K562 (cell line): Measurements from ENCODE around the gene CD3D. TPM values are rescaled to one million over a fixed set of nuclear protein-coding genes. Genes with fewer than 3 reads are reported as not detected.

ENCODE experiments used
- ATAC-seq: fragments of 200-7000 bp; cut with Tn5 transposase; 3 replicates; pipeline ENCODE4 v1.9.1; 2020; ENCODE audit warnings: moderate library complexity
- BruUV-seq: library from RNA; stranded (reverse); fragments of 400-500 nt; replicated peaks from 2 replicates; lab custom pipeline; 2021; lab: Mats Ljungman, UMichigan
- CTCF ChIA-PET: fragments of 300-600 bp; formaldehyde crosslinking; extraction: SDS; loops from one replicate; lab custom pipeline; 2021; ENCODE audit warnings: low intra/inter-chr PET ratio; lab: Yijun Ruan, JAX
- POLR2A ChIA-PET: fragments of 300-600, 350-650 bp; sonication (Branson Sonifier 250); formaldehyde crosslinking; extraction: SDS; loops from one replicate; lab custom pipeline; 2021; ENCODE audit warnings: antibody characterized with exemption, inconsistent platforms; lab: Yijun Ruan, JAX
- DNase-seq, 4 experiments: peaks; one replicate each; pipeline versions ENCODE4 v3.0.0 to v3.0.0-alpha.2; 2011 to 2018; ENCODE audit warnings: low spot score in 3 of 4, mixed read lengths in 3 of 4; ENCODE audit errors: extremely low read depth in 1 of 4
- FAIRE-seq: peaks from 2 replicates; lab custom pipeline; 2011; peaks lifted over from hg19 to GRCh38; lab: Jason Lieb, UNC
- H2AFZ ChIP-seq: 2 replicates; pipeline ENCODE4 v1.6.0; 2011; ENCODE audit warnings: low read depth, low read length, control low read depth, inconsistent platforms
- H3K27ac ChIP-seq: fragments of 200-600 bp; 3 replicates; pipeline ENCODE4 v1.8.0; 2011; ENCODE audit warnings: low read depth, mild to moderate bottlenecking, control low read depth, inconsistent platforms, low read length, moderate library complexity, mixed read lengths; ENCODE audit errors: extremely low read depth
- H3K27me3 ChIP-seq, 2 experiments: fragments of 300-600 bp in 1 of 2; 2 replicates in 1 of 2; 3 replicates in 1 of 2; pipeline versions ENCODE4 v1.6.0 to v1.8.0; 2011; ENCODE audit warnings: inconsistent platforms in 2 of 2, low read length in 2 of 2, mild to moderate bottlenecking in 1 of 2, mixed read lengths in 1 of 2, moderate library complexity in 1 of 2; ENCODE audit not compliant: control insufficient read depth in 2 of 2, insufficient read depth in 2 of 2
- H3K36me3 ChIP-seq: fragments of 300-600 bp; 3 replicates; pipeline ENCODE4 v1.8.0; 2011; ENCODE audit warnings: mild to moderate bottlenecking, low read length, inconsistent platforms; ENCODE audit not compliant: control insufficient read depth, insufficient read depth
- H3K4me1 ChIP-seq, 2 experiments: fragments of 200-600 bp in 1 of 2; replicated peaks in 1 of 2; 2 replicates in 1 of 2; 3 replicates in 1 of 2; pipeline versions ENCODE4 v1.5.1 to v1.8.0; 2011; ENCODE audit warnings: inconsistent platforms in 2 of 2, low read length in 2 of 2, mild to moderate bottlenecking in 1 of 2, mixed read lengths in 1 of 2, moderate library complexity in 1 of 2; ENCODE audit not compliant: control insufficient read depth in 2 of 2, insufficient read depth in 2 of 2
- H3K4me2 ChIP-seq: 2 replicates; pipeline ENCODE4 v1.6.1; 2011; ENCODE audit warnings: low read length, control low read depth, inconsistent platforms, mixed read lengths; ENCODE audit not compliant: insufficient read depth
- H3K4me3 ChIP-seq: fragments of 200-600 bp; sonication (generic), shearing (Covaris generic); 2 replicates; pipeline ENCODE4 v1.5.1; 2016; ENCODE audit warnings: control low read depth, inconsistent platforms
- H3K79me2 ChIP-seq: fragments of 200-600 bp; 3 replicates; pipeline ENCODE4 v1.8.0; 2011; ENCODE audit warnings: low read length, inconsistent platforms; ENCODE audit not compliant: control insufficient read depth, insufficient read depth
- H3K9ac ChIP-seq, 2 experiments: 2 replicates each; pipeline versions ENCODE4 v1.6.0 to v1.6.1; 2011; ENCODE audit warnings: low read depth in 2 of 2, low read length in 2 of 2, control low read depth in 1 of 2, inconsistent platforms in 1 of 2, mild to moderate bottlenecking in 1 of 2, mixed read lengths in 1 of 2; ENCODE audit not compliant: insufficient read depth in 1 of 2
- H3K9me1 ChIP-seq: one replicate; pipeline ENCODE4 v1.6.0; 2011; ENCODE audit warnings: inconsistent platforms, mild to moderate bottlenecking, low read length, moderate library complexity; ENCODE audit not compliant: control insufficient read depth, insufficient read depth
- H3K9me3 ChIP-seq: replicated peaks from 2 replicates; pipeline ENCODE4 v1.5.1; 2011; ENCODE audit warnings: low read depth, low read length, inconsistent platforms; ENCODE audit not compliant: control insufficient read depth, insufficient read depth
- H4K20me1 ChIP-seq: replicated peaks from 2 replicates; pipeline ENCODE4 v1.6.1; 2011; ENCODE audit warnings: low read length, inconsistent platforms, mixed read lengths; ENCODE audit not compliant: control insufficient read depth, insufficient read depth
- NRF1 ChIP-seq, 2 experiments: fragments of 450-650 bp; IDR thresholded peaks in 1 of 2; conservative IDR thresholded peaks in 1 of 2; 2 replicates each; pipeline ENCODE4 v1.6.1; 2014; ENCODE audit warnings: mild to moderate bottlenecking in 2 of 2
- RBBP5 ChIP-seq: fragments of 200-600 bp; sonication (generic); IDR thresholded peaks from 2 replicates; pipeline ENCODE4 v1.6.1; 2012; ENCODE audit warnings: borderline replicate concordance, mild to moderate bottlenecking, low read length, control low read depth, inconsistent platforms; ENCODE audit not compliant: insufficient read depth, poor library complexity, severe bottlenecking
- WGBS: fragments of 100-300 bp; shearing (Covaris generic); methylation state at CpG from one replicate; pipeline ENCODE4 v1.1.6; 2016; ENCODE audit warnings: low coverage, mixed read lengths; ENCODE audit not compliant: insufficient coverage; ENCODE audit errors: missing lambda C conversion rate; 5-methylcytosine and 5-hydroxymethylcytosine counted together
- in situ Hi-C: fragments of 300-500 bp; cut with MboI; formaldehyde crosslinking; loops from 4 replicates; pipeline ENCODE4 v1.15.0; 2018; ENCODE audit warnings: inconsistent platforms, mixed read lengths
- intact Hi-C: fragments of 100-400 bp; cut with micrococcal nuclease; formaldehyde crosslinking; loops from 2 replicates; pipeline ENCODE4 v1.14.2; 2022
- polyA plus RNA-seq, 8 experiments: library from polyadenylated mRNA; depleted of rRNA in 4 of 8; stranded (reverse) in 5 of 8; unstranded in 3 of 8; fragments of >200 nt; fragmentation: Nextera tagmentation in 2 of 8; fragmentation: Illumina TruSeq in 1 of 8; extraction: Ambion mirVana in 2 of 8; extraction: Trizol in 1 of 8; gene quantifications; 2 replicates each; pipeline versions ENCODE4 v1.2.1 to v1.2.3, GENCODE V29; 2011 to 2014; ENCODE audit warnings: inconsistent platforms in 1 of 8, missing spikeins in 1 of 8
- total RNA-seq, 7 experiments: library from RNA; depleted of rRNA in 6 of 7; stranded (reverse); fragments of >200 nt in 6 of 7; fragmentation: Illumina TruSeq in 2 of 7; extraction: Trizol in 2 of 7; gene quantifications; 2 replicates each; pipeline versions ENCODE4 v1.2.1 to v1.2.3, GENCODE V29; 2011 to 2021; ENCODE audit warnings: low replicate concordance in 1 of 7
- TF ChIP-seq, protein P1 (sequence below), 2 experiments: fragments of 450-650 bp; formaldehyde crosslinking in 1 of 2; IDR thresholded peaks; 2 replicates each; pipeline versions ENCODE4 v1.4.0 to v1.6.1; 2014 to 2020; ENCODE audit warnings: mild to moderate bottlenecking in 2 of 2, borderline replicate concordance in 1 of 2, low read depth in 1 of 2
- TF ChIP-seq, protein P2 (sequence below): fragments of 250-450 bp; sonication (Bioruptor Pico); IDR thresholded peaks from 2 replicates; pipeline ENCODE4 v1.9.0; 2021; ENCODE audit warnings: mild to moderate bottlenecking, inconsistent platforms

CD3D gene
- total and polyA plus RNA-seq, 9 of the 15 experiments (the other 6 are each of a cell fraction or from before 2014, with no cell fraction given) = 36.2 to 238 (median 67.1) TPM

DNA sequence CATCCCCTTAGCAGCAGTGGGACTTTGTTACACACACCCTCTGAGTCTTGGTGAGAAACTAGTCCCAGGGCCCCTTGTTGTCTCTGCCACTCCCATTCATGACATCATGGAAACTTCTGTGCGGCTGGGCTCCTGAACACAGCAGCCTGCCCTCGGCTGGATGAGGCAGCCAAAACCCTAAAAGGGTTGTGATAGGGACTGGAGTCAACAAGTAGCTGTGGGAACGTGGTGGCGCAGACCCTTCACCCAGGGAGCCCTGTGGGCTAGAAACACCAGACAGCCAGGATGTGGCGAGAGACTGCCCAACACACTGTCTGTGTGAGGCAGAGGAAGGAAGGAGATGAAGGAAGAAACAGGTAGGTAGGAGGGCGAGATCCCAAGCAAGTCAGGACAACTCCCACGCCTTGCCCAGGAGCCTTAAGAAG lies 3.9 kb downstream of the CD3D start:
- peak; percentile 78 for ATAC-seq
- no peaks in the 10 kb centered on the region for H3K27me3 ChIP-seq
- H3K36me3 ChIP-seq = no peaks in the 10 kb centered on the region
- peaks cover 12 to 43% of the 10 kb centered on the region in 2 experiments for H3K4me1 ChIP-seq
- POLR2A ChIA-PET = interaction anchor here (0.9 kb wide), 1 partner anchor 25 kb away, joined by 3 read pairs; no protein-coding TSS in a partner anchor
- H3K9me1 ChIP-seq = no peaks in the 10 kb centered on the region
- WGBS = 37% methylated on average over 7 of the region's 7 CpGs
- CTCF ChIA-PET = no interaction called here
- in situ Hi-C loops (no loop called here), intact Hi-C loops (no loop called here)
- FAIRE-seq = peak; percentile 44
- peak overlapping the region; percentile 2 to 18; a peak in 2 of 4 replicates for H3K9ac ChIP-seq
- H2AFZ ChIP-seq = peak overlapping the region; percentile 64
- DNase-seq = peak; percentile 66 to 74 (median 68)
- peak overlapping the region; percentile 61 for H3K4me2 ChIP-seq
- BruUV-seq = no TSS peak
- no peak overlapping the region for H3K4me3 ChIP-seq
- H4K20me1 ChIP-seq = no peaks in the 10 kb centered on the region
- peaks cover 8% of the 10 kb centered on the region; the same call in 2 of the 3 replicates for H3K79me2 ChIP-seq
- H3K9me3 ChIP-seq = no peaks in the 10 kb centered on the region
- H3K27ac ChIP-seq = peak overlapping the region; percentile 10; the same call in 1 of the 3 replicates
- TF ChIP-seq, protein P1, sequence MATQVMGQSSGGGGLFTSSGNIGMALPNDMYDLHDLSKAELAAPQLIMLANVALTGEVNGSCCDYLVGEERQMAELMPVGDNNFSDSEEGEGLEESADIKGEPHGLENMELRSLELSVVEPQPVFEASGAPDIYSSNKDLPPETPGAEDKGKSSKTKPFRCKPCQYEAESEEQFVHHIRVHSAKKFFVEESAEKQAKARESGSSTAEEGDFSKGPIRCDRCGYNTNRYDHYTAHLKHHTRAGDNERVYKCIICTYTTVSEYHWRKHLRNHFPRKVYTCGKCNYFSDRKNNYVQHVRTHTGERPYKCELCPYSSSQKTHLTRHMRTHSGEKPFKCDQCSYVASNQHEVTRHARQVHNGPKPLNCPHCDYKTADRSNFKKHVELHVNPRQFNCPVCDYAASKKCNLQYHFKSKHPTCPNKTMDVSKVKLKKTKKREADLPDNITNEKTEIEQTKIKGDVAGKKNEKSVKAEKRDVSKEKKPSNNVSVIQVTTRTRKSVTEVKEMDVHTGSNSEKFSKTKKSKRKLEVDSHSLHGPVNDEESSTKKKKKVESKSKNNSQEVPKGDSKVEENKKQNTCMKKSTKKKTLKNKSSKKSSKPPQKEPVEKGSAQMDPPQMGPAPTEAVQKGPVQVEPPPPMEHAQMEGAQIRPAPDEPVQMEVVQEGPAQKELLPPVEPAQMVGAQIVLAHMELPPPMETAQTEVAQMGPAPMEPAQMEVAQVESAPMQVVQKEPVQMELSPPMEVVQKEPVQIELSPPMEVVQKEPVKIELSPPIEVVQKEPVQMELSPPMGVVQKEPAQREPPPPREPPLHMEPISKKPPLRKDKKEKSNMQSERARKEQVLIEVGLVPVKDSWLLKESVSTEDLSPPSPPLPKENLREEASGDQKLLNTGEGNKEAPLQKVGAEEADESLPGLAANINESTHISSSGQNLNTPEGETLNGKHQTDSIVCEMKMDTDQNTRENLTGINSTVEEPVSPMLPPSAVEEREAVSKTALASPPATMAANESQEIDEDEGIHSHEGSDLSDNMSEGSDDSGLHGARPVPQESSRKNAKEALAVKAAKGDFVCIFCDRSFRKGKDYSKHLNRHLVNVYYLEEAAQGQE (IDR thresholded peaks at IDR 0.05; ENCODE audit: borderline replicate concordance) = no peak
- TF ChIP-seq, protein P1 (CRISPR knock-in tag; IDR thresholded peaks at IDR 0.05; ENCODE audit: low read depth) = no peak
- TF ChIP-seq RBBP5 (peak; percentile 23), NRF1 (conservative IDR thresholded peaks at IDR 0.05 in 1 of 2, IDR thresholded peaks at IDR 0.05 in 1 of 2) (peak in 1 of 2 experiments; percentile 42; a peak in 1 of 4 replicates)
- TF ChIP-seq, protein P2, sequence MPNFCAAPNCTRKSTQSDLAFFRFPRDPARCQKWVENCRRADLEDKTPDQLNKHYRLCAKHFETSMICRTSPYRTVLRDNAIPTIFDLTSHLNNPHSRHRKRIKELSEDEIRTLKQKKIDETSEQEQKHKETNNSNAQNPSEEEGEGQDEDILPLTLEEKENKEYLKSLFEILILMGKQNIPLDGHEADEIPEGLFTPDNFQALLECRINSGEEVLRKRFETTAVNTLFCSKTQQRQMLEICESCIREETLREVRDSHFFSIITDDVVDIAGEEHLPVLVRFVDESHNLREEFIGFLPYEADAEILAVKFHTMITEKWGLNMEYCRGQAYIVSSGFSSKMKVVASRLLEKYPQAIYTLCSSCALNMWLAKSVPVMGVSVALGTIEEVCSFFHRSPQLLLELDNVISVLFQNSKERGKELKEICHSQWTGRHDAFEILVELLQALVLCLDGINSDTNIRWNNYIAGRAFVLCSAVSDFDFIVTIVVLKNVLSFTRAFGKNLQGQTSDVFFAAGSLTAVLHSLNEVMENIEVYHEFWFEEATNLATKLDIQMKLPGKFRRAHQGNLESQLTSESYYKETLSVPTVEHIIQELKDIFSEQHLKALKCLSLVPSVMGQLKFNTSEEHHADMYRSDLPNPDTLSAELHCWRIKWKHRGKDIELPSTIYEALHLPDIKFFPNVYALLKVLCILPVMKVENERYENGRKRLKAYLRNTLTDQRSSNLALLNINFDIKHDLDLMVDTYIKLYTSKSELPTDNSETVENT (CRISPR knock-in tag) = no peak
